NCI-H2196 (cell line): ENCODE measurements around the gene RAB3A.

Experiments used
- DNase-seq: peaks from one replicate; lab custom pipeline; 2025; ENCODE audit not compliant: unreplicated experiment; lab: John Stamatoyannopoulos, UW

RAB3A gene

DNA sequence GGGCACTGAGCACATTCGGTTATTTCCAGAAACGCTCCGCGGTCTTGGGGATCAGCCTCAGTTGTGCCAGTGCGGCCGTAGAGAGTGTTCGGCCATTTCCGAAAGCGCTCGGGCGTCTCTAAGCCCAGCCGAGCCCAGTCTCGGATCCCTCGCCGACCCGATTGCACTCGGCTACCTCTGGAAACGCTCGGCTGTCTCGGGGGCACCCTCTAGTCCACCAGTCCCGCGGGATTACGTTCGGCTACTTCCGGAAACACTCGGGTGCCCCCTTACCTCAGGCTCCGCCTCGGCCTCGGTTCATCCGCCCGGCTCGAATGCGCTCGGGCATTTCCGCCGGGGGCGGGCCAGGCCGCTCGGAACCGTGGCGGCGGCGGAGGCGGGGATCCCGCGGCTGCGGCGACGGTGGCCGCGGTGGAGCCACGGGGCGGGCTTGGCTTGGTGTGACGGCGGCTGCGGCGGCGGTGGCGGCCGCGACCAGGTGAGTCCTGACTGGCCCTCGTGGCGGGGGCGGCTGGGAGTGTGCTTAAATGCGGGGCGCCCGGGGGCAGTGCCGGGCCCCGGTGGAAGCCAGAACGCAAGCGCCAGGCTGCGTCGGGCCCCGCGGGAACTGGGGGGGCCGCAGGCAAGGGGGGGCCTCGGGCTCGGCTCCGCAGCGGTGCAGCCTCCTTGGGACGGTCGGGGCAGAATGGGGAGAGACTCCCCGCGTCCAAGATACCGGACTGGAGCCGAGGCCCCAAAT is 50.9 kb downstream of the RAB3A start, which contains the start of gene PIK3R2:
PIK3R2 (plus strand) TSS at position 347 of the 739 bp plus-strand sequence. CDS start 2,717 bp downstream, outside the sequence.
- DNase-seq: peak; percentile 100

DNA sequence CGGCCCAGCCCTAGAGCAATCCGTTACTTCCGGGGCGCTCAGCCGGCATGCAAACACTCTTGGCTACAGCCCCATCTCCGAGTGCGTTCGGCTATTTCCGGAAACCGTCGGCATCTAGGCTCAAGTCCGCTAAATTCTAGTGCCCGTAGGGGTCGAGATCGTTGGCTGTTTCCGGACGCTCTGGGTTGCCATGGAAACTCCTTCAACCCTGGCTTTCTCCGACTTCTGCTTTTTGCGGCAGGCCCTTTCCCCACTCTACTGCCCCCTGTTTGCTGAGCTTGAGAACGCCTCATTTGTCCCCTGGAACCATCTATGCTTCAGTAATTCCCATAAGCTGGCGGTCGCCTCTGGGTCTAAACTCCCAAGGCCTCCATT is 51.4 kb downstream of the RAB3A start:
- peak; percentile 97 for DNase-seq

GRCh38 chr19:18150776-18151624 is 52.8 kb downstream of the RAB3A start:
- DNase-seq: no peak

DNA sequence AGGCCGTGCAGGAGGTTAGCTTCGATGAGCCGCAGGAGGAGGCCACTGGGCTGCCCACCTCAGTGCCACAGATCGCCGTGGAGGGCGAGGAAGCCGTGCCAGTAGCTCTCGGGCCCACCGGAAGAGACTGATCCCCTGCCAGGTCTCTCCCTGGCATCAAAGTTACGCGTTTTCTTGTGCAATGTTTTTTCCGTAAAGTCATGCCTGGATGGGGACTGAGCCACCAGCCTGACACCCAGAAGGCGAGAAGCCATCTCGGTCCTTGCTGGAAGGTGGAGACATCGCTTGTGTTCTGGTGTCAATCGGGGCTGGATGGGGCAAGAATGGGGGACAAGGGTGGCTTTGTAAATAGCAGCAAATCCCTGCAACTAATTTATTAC is 54.3 kb downstream of the RAB3A start:
- DNase-seq: no peak

GRCh38 chr19:18147396-18147795 is 56.4 kb downstream of the RAB3A start:
- no peak for DNase-seq
